GM18520 (cell line): ENCODE measurements around the gene ATAD5.
A peak's percentile ranks its signal among the peaks of the same experiment; 100 is the strongest.
"Not testable (repeated sequence)": the region's sequence is repeated elsewhere in the genome, so short reads cannot be mapped to it uniquely, and the experiment has no call there.

ENCODE experiments used
- ATAC-seq: cut with Tn5 transposase; IDR thresholded peaks from one replicate; pipeline ENCODE4 v1.9.1; 2021; ENCODE audit not compliant: unreplicated experiment

ATAD5 gene

DNA sequence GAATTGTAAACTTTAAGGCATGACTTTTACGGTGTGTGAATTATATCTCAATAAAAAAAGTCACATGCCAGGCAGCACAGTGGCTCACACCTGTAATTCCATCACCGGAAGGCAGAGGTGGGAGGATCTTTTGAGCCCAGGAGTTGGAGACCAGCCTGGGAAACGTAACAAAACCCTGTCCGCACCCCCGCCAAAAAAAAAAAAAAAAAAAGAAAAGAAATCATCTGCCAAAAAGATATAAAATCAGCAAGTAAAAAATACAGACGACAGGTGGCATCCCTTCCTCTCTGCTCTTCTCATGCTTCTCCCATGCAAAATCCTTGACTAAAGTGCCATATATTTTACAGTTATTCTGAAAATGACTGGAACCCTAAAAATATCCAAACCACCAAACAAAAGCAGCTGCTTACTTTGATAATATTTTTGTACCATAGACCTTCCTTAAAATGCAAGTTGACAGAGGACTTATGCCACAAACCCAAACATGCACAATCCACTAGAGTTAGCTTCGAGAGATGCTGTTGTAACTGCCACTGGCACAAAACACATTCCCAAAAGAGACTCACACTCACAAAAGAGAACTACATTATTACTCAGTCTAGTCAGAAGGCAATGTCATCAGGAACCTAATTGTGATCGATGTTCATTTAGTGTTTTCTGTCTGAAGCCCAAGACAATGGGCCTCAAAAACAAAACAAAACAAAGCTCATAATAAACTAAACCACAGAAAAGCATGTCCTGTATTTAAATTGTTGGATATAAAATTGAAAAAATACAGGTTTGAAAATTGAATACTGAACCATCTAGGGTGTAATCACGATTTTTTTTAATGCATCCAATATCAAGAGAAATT lies 9.7 kb upstream of the ATAD5 start:
- no peak for ATAC-seq

DNA sequence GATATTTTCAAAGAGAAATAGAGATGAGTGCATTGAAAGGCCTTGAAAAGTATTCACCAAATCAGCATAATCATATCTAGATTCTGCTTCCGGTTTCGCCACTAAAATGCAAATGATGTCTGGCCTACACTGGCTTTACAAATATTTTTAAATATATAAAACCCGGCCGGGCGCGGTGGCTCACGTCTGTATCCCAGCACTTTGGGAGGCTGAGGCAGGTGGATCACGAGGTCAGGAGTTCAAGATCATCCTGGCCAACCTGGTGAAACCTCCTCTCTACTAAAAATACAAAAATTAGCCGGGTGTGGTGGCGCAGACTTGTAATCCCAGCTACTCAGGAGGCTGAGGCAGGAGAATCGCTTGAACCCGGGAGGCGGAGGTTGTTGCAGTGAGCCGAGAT lies 8.8 kb upstream of the ATAD5 start:
- ATAC-seq: not testable (repeated sequence)

DNA sequence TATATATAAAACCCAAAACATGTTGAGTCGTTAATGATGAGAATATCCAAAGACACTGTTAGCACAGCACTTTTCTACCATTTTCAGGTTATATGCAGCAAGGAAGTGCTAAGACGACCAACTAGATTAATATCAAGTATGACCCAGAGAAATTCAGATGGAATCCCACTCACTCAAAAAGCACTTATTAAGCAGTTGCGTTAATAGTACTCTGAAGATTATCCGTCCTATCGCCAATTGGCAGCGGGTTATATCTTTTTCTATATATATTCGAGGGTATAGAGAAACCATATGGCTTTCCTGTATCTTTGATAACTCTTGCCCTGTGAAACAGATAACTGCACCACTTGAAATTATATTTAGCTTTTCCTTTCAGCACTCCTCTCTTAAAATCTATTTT lies 8.3 kb upstream of the ATAD5 start:
- no peak for ATAC-seq

DNA sequence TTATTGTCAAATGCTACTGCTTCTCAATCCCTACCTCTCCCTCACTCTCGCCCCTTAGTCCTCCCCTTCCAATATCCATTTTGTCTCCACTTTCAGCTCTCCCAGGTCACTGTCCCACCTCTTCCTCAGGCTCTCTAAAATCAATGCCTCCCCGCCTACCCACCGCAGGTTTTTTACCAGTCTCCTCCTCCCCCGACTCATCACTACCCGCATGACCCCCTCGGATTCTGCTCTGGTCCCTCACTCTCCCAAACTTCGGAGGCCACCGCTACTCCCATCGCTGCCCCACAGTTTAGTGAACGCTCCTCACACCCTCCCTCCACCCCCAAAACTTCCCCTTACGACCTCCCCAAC lies 7.8 kb upstream of the ATAD5 start:
- no peak for ATAC-seq

DNA sequence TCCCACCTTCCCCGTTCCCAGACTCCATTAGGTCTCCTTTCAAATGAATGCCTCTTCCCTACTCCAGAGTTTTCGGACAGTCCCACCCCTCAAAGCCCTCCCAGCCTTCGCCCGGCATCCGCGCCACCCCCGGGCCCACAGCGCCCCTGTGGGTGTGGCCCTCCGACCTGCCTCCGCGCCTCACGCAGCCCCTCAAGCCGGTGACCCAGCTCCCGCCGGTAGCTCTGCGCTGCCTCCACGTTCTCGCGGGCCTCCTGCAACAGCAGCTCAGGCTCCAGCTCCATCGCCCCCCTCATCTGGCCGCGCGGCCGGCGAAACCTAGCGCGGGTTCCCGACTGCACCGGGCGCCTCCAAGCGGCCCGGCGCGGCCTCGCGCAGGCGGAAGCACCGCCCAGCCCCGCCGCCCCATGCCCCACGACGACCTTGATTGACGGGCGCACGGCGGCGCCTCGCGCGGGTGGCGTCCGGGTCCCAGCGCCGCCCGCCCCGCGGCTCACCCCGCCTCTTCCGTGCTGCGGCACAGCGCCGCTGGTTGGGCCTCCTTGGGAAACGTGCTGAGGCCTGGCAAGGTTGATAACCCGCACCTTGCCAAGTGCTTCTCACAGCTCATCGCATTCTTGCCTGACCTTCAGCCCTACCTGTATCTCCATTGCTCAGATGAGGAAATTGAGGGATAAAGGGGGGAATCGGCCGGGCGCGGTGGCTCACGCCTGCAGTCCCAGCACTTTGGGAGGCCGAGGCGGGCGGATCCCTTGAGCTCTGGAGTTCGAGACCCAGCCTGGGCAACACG lies 7.2 kb upstream of the ATAD5 start, which contains the start of gene CRLF3:
CRLF3 (minus strand) TSS at position 337 of the 790 bp plus-strand sequence; CDS start at position 296, 41 bp downstream.
- ATAC-seq: peak; percentile 81

DNA sequence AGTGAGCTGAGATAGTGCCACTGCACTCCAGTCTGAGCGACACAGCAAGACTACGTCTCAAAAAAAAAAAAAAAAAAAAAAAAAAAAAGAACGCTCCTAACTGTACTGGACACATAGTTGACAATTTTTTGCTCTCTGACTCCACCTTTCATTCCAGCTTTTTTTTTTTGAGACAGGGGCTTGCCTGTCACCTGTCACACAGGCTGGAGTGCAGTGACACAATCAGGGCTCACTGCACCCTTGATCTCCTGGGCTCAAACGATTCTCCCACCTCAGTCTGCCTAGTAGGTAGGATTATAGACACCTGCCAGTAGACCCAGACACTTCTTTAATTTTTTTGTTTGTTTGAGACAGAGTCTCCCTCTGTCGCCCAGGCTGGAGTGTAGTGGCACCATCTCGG lies 4.7 kb upstream of the ATAD5 start:
- ATAC-seq: no peak

DNA sequence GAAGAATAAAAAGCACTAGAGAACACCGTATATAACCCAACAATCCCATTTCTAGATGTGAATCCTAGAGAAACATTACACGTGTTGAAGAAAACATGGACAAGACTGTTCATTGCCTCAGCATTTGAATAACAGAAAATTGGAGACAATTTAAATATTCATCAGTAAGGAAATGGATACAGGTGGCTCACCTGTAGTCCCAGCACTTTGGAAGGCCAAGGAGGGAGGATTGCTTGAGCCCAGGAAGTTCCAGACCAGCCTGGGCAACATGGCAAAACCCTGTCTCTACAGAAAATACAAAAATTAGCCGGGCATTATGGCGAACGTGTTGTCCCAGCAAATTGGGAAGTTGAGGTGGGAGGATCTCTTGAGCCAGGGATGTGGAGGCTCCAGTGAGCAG lies 2.7 kb upstream of the ATAD5 start:
- ATAC-seq: no peak

DNA sequence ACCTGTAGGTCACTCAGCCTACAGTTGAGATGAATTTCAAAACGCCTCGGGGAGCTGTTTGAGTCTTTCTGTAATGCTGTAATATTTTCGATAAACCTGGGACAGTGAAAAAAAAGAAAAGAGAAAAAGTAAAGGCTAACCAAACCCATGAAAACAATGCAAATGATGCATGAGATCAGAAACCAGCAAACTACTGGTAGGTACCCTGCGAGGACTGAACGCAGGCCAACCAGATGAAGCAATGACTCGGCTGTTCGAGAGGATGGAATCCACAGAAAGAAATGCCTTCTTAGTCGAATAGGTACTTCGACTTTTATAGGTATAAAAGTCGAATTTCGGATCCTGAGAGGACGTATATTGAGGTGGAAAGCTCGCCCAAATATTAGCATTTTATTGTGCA lies 509 bp upstream of the ATAD5 start:
- peak; percentile 11 for ATAC-seq

DNA sequence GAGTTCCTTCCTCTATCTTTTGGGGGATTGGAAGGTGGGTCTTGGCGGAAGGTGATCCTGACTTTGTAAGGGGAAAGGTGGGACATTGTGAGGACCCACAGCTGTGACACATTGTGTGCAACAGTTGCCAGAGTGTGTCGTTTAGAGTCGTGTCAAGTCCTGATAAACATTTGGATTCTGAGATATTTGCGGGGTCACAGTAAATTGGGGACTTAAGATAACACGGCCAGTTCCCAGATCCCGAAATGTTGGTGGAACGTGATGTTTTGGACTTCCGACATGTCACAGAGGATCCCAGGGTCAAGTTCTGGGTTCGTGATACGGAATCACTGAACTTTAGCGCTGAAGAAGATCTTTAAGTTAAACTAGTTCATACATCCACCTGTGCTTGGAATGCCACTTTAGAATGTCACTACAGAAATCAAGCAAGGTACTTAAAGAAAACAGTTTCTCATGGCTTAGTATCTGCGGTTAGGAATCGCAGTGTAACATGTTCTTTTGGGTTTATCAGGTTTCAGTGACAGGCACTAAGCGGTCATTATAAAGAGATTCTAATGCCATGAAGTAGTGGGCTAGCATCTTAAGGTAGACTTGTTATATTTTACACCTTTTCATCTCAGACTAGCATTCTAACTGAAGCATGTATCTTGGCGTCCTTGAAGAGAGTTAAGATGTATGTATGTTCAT lies 815 bp downstream of the ATAD5 start:
- no peak for ATAC-seq

DNA sequence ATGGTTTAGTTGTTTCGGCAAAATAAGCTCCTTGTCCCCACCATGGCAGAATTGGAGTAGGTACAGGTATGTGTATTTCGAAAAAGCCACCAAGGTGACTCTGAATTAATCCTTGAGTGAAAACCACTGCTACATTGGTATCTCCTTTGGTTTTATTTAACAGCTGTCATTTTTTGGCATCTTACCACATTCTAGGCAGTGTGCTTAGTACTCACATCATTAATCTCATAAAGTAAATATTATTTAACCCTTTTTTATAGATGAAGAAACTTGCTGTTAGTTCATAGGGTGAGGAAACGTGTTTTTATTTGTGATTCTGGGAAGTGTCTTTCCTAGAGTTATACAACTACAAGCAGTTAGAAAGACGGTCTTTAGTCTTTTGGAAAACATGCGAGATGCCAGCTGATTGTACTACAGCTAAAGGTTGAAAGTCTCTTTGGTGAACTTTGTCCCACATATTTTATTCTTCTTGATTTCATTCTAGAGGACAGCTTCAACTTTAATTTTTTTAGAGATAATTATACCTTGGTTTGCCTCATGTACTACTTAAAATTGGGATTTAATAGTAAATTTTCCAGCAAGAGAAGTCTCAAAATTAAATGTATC lies 6.5 kb downstream of the ATAD5 start:
- ATAC-seq: no peak

DNA sequence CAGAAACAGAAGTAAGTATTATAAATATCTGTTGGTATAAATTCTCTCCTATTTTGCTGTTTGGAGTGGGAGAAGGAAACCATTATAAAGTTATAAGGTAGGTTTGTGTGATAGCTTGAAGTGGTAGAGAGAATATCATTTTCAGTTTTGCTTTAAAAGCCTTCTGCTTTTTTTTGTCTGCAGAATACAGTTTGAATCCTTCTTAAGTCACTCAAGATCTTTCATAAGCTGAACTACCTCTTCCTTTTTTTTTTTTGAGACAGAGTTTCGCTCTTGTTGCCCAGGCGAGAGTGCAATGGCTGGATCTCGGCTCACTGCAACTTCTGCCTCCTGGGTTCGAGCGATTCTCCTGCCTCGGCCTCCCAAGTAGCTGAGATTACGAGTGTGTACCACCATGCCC lies 9.0 kb downstream of the ATAD5 start:
- no peak for ATAC-seq

DNA sequence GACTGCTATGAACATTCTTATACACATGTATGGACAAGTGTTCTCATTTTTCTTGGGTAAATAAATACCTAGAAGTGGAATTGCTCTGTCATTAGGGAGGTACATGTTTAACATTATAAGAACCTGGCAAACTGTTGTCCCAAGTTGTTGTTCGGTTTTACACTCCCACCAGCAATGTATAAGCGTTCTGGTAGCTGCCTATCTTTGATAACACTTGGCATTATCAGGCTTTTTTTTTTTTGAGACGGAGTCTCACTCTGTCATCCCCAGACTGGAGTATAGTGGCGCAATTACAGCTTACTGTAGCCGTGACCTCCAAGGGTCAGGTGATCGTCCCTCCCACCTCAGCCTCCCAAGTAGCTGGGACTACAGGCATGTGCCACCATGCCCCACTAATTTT lies 16.3 kb downstream of the ATAD5 start:
- ATAC-seq: no peak

DNA sequence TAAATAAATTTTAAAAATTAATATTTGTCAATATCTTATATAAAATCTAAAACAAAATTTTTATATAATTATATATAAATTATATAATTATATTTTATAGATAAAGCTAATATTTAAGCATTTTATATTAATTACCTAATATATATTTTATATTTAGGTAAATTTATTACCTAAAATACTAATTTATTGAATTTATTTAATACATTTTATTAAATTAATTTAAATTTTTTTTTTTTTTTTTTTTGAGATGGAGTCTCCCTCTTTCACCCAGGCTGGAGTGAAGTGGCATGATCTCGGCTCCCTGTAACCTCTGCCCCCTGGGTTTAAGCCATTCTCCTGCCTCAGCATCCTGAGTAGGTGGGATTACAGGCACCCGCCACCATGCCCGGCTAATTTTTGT lies 22.4 kb downstream of the ATAD5 start:
- ATAC-seq: no peak

DNA sequence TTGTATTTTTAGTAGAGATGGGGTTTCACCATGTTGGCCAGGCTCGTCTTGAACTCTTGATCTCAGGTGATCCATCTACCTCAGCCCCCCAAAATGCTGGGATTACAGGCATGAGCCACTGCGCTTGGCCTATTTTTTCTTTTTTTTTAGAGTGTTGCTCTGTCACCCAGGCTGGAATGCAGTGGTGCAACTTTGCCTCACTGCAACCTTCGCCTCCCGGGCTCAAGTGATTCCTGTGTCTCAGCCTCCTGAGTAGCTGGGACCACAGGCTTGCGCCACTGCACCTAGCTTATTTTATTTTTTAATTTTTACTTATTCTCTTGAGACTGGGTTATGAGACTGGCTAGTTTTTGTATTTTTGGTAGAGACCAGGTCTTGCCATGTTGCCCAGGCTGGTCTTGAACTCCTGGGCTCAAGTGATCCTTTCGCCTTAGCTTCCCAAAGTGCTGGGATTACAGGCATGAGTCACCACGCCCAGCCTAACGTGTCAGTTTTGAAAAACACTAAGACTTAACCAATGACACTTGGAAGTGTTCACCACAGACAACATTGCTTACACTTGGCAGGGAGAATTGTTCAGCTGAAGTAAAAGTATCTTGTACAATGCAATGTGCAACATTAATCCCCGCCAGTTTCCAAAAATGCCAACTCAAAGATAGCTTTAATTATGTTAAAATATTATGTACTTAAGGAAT lies 26.9 kb downstream of the ATAD5 start:
- no peak for ATAC-seq

DNA sequence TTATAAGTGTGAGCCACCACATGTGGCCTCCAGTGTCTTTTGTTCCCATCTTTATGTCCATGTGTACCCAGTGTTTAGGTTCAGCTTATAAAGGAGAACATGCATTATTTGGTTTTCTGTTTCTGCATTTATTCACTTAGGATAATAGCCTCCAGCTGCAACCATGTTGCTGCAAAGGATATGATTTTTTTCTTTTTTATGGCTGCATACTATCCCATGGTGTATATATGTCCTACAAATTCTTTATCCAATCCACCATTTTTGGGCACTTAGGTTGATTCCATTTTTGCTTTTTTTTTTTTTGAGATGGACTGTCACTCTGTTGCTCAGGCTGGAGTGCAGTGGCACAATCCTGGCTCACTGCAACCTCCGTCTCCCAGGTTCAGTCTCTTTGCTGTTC lies 32.9 kb downstream of the ATAD5 start:
- no peak for ATAC-seq

DNA sequence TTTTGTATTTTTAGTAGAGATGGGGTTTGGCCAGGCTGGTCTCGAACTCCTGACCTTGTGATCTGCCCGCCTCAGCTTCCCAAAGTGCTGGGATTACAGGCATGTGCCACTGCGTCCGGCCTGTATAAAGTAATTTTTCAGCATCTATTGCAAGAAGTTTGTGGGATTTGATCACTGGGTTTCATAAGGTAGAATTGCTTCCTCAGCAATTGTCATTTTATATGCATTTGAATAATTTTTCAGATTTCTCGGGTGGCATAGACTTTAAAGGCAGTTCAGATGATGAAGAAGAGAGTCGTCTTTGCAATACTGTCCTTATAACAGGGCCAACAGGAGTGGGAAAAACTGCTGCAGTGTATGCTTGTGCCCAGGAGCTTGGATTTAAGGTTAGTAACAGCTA lies 37.2 kb downstream of the ATAD5 start:
- ATAC-seq: no peak

DNA sequence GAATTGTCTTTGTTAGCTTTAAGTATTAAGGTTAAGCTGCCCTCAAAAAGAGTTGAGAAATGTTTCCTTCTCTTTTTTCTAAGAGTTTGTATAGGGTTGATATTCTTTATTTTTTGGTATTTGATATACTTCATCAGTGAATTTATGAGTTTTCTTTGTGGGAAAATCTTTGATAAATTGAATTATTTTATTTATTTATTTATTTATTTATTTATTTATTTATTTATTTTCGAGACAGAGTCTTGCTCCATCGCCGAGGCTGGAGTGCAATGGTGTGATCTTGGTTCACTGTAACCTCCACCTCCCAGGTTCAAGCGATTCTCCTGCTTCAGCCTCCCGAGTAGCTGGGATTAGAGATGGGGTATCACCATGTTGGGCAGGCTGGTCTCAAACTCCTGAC lies 54.4 kb downstream of the ATAD5 start:
- no peak for ATAC-seq

DNA sequence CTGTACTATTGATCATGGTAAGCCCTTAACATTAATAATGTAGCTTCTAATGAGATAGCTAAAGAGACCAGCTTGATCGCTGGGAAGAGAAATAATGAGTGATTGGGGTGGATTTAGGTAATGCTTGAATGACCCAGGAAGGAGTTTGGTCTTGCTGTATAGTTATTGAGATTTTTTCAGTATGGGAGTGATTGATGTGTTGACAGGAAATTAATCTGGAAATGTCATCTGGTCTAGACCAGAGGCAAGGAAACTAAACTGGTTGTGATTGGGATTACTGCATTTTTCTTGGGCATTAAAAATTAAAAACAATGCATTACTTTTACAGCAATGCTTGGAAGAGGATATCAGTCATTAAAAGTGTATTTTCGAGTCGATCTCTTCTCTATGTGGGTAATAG lies 62.5 kb downstream of the ATAD5 start:
- ATAC-seq: no peak

DNA sequence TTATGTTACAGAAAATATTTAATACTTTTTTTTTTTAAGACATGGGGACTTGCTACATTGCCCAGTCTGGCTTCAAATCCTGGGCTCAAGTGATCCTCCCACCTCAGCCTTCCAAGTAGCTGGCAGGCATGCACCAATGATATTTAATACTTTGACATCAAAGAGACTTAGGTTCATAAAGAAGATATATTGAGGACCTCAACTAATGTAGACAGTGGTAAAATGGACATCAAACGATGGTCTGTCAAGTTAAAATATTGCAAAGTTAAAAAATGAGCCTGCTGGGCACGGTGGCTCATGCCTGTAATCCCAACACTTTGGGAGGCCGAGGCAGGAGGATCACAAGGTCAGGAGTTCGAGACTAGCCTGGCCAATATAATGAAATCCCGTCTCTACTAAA lies 65.5 kb downstream of the ATAD5 start:
- no peak for ATAC-seq

DNA sequence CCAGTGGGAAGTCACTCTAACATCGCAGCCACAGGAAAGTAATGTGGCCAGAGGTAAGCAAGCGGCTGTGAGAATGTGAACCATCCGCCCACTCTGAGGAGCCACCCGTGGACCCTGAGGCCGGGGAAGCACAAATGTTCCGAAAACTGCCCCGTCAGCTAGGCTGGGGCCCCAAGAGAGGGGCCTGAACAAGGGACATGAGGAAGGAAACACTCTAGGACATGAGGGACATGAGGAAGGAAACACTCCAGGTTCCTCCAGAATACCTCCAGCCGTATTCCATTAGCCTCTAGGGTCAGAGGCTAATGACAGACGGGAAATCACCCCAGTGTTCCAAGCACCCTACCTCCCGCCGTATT lies 74.0 kb downstream of the ATAD5 start:
- peak; percentile 16 for ATAC-seq
